NB4 (cell line): ENCODE results near the gene YAE1.

Experiments
- DNase-seq: peaks from one replicate; pipeline ENCODE4 v3.0.0; 2010; ENCODE audit warnings: low read depth
- H3K4me3 ChIP-seq: one replicate; pipeline ENCODE4 v1.5.1; 2011; ENCODE audit warnings: mild to moderate bottlenecking, low read depth, low read length, moderate library complexity
- MYC ChIP-seq: IDR thresholded peaks from 2 replicates; pipeline ENCODE4 v1.6.1; 2011; ENCODE audit warnings: low read depth, low read length
- POLR2A ChIP-seq: IDR thresholded peaks from 2 replicates; pipeline ENCODE4 v1.6.1; 2011; ENCODE audit warnings: mild to moderate bottlenecking; ENCODE audit not compliant: insufficient read length; ENCODE audit errors: extremely low read depth
- TF ChIP-seq, protein P1 (sequence below): IDR thresholded peaks from one replicate; pipeline ENCODE4 v1.5.1; 2012; ENCODE audit warnings: low read depth, low read length
- TF ChIP-seq, protein P2 (sequence below): IDR thresholded peaks from 2 replicates; pipeline ENCODE4 v1.6.1; 2011; ENCODE audit warnings: low read depth, low read length

Gene YAE1

DNA sequence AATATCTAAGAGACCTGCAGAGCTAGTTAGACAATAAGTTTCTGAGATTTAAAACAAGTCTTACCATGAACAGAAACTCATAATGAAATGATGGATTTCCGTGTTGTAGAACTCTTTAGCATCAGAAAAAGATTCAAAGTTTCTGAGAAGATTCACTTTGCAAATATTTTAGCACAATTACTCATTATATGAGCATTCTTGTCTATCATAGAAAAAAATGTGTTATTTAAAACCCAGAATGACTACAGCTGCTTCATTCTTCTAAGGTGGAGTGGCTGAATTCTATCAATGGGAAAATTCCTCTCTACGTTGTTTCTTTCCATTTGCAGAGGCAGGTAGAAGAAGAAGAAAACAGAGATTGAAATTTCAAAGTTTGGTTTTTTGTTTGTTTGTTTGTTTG is 36.1 kb downstream of the YAE1 start:
- no peak for DNase-seq
- no peak overlapping the region for H3K4me3 ChIP-seq
- TF ChIP-seq, protein P1, sequence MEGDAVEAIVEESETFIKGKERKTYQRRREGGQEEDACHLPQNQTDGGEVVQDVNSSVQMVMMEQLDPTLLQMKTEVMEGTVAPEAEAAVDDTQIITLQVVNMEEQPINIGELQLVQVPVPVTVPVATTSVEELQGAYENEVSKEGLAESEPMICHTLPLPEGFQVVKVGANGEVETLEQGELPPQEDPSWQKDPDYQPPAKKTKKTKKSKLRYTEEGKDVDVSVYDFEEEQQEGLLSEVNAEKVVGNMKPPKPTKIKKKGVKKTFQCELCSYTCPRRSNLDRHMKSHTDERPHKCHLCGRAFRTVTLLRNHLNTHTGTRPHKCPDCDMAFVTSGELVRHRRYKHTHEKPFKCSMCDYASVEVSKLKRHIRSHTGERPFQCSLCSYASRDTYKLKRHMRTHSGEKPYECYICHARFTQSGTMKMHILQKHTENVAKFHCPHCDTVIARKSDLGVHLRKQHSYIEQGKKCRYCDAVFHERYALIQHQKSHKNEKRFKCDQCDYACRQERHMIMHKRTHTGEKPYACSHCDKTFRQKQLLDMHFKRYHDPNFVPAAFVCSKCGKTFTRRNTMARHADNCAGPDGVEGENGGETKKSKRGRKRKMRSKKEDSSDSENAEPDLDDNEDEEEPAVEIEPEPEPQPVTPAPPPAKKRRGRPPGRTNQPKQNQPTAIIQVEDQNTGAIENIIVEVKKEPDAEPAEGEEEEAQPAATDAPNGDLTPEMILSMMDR, result no peak
- TF ChIP-seq, protein P2, sequence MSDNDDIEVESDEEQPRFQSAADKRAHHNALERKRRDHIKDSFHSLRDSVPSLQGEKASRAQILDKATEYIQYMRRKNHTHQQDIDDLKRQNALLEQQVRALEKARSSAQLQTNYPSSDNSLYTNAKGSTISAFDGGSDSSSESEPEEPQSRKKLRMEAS, result no peak

DNA sequence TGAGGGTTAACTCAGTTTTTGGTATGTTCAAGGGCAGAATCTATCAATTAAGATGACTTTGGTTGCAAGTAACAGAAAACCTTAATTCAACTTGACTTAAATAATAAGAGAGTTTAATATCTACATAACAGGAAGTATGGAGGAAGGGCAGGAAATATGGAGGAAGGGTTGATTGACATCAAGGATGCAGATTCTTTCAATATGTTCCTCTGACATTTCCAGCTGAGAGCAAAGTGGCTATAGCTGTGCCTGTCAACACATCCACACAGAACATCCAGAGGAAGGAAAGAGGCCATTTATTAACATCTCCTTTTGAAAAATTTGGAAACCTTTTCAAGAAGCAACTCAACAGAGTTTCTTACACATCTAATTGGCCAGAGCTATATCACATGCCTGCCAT is 37.7 kb downstream of the YAE1 start:
- TF ChIP-seq, protein P2, result no peak
- TF ChIP-seq POLR2A (no peak), MYC (no peak)
- TF ChIP-seq, protein P1, result no peak
- no peak for DNase-seq
- H3K4me3 ChIP-seq, result no peak overlapping the region

DNA sequence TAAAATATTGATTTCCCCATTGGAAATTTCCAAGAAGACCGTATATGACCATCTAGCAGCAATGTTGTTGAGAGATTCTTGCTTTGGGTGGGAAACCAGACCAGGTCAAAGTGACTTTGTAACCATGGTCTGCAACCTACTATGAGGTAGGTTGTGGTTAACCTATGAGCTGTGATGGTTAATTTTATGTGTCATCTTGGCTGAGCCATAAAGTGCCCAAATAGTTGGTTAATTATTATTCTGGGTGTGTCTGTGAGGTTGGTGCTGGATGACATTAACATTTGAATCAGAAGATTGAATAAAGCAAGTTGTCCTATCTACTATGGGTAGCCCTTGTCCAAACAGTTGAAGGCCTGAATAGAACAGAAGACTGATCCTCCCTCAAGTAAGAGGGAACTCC is 38.9 kb downstream of the YAE1 start:
- DNase-seq, result no peak
- TF ChIP-seq, protein P1, result no peak
- TF ChIP-seq MYC (no peak), POLR2A (no peak)
- TF ChIP-seq, protein P2, result no peak

DNA sequence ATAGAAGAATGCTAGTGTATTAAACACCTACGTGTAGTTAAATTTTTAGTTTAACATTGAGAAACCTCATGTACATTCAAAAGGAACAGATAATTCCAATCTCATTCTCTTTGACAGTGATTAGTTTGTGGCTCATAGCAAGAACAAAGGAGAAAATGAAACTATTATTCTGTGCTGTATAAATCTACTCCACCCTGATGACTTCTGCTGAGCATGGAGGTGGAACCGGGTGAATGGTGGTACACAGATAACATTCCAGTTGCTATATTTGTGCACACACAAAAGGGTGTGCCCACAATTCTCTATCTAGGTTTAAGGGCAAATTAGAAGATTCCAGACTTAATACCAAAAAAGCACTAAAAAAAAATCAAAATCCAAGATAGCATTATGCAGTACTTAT is 40.1 kb downstream of the YAE1 start:
- no peak overlapping the region for H3K4me3 ChIP-seq
- DNase-seq, result no peak
- TF ChIP-seq, protein P1, result no peak
- TF ChIP-seq, protein P2, result no peak
- TF ChIP-seq MYC (no peak), POLR2A (no peak)

More for the DNA sequence above, 38.9 kb downstream of the YAE1 start:
- no peak overlapping the region for H3K4me3 ChIP-seq

DNA sequence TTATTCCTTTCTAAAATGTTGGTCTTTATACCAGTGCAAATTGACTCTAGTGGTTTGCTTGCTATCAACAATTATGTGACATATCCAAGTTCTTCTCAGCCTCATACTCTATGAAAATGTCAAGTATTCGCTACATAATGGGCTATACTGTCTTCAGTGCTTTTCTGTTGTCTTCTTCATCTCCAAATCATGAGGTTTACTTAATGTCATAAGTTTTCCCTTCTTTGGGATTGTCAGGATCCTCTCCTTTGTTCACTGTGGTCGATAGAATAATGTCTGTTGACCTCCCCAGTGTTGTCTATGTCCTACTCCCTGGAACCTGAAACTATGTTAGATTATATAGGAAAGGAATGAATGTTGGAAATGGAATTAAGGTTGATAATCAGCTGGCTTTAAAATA is 40.7 kb downstream of the YAE1 start:
- no peak for TF ChIP-seq POLR2A
- TF ChIP-seq, protein P1, result no peak
- H3K4me3 ChIP-seq, result no peak overlapping the region
- no peak for DNase-seq

DNA sequence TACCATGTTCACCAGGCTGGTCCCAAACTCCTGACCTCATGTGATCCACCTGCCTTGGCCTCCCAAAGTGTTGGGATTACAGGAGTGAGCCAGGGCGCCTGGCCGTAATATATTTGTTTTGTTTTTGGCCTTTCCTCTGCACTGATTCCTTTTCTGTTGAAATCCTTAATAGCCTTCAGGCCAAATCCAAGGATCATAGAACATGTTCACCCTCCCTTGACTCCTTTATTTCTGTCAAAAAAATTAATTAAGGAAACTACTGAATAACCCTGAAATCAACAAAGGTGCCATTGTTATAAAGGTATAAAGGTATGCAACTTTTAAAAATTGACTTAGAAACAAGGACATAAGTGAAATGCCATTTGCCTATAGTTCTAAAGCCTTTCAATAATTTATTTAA is 41.7 kb downstream of the YAE1 start:
- no peak overlapping the region for H3K4me3 ChIP-seq
- DNase-seq, result no peak
- TF ChIP-seq, protein P1, result no peak
- TF ChIP-seq POLR2A (no peak), MYC (no peak)
- TF ChIP-seq, protein P2, result no peak
